GM23338 (cell line): ENCODE data around the gene C6orf15.

Source experiments
- CREB1 ChIP-seq: fragments of 250-450 bp; sonication (Bioruptor Pico); IDR thresholded peaks from 2 replicates; pipeline ENCODE4 v1.5.0; 2020; ENCODE audit warnings: low read depth, mild to moderate bottlenecking, moderate library complexity
- CTCF ChIP-seq, 2 experiments: fragments of 200-600 bp in 1 of 2; sonication (generic) in 1 of 2; conservative IDR thresholded peaks; 2 replicates each; pipeline versions ENCODE4 v1.5.1 to v1.6.1; 2016 to 2017; ENCODE audit warnings: antibody characterized with exemption in 2 of 2, low read depth in 2 of 2, mild to moderate bottlenecking in 2 of 2, moderate library complexity in 1 of 2
- EZH2 ChIP-seq: fragments of 200-600 bp; sonication (generic); IDR thresholded peaks from one replicate; pipeline ENCODE4 v1.8.0; 2017; ENCODE audit warnings: antibody characterized with exemption, mild to moderate bottlenecking, low read depth; ENCODE audit not compliant: unreplicated experiment
- EZH2phosphoT487 ChIP-seq: fragments of 200-600 bp; sonication (generic); IDR thresholded peaks from one replicate; pipeline ENCODE4 v1.8.1; 2018; ENCODE audit warnings: antibody characterized with exemption; ENCODE audit not compliant: unreplicated experiment
- JUNB ChIP-seq: IDR thresholded peaks from one replicate; pipeline ENCODE4 v1.6.1; 2016; ENCODE audit warnings: antibody characterized with exemption; ENCODE audit not compliant: unreplicated experiment
- NANOG ChIP-seq: IDR thresholded peaks from 2 replicates; pipeline ENCODE4 v1.6.1; 2016; ENCODE audit warnings: antibody characterized with exemption, borderline replicate concordance
- POLR2AphosphoS5 ChIP-seq: IDR thresholded peaks from 2 replicates; pipeline ENCODE4 v1.6.1; 2016; ENCODE audit warnings: antibody characterized with exemption, low read depth
- TF ChIP-seq, protein P1 (sequence below): IDR thresholded peaks from one replicate; pipeline ENCODE4 v1.6.1; 2018; ENCODE audit warnings: antibody characterized with exemption; ENCODE audit not compliant: unreplicated experiment
- TF ChIP-seq, protein P2 (sequence below): IDR thresholded peaks from 2 replicates; pipeline ENCODE4 v1.6.1; 2016; ENCODE audit warnings: antibody characterized with exemption

- TF ChIP-seq POLR2AphosphoS5 (no peak), NANOG (no peak), CTCF (conservative IDR thresholded peaks at IDR 0.05; ENCODE audit: low read depth in 2 of 2) (no peak), EZH2 (no peak), EZH2phosphoT487 (no peak), CREB1 (no peak), JUNB (no peak)
- TF ChIP-seq, protein P1, sequence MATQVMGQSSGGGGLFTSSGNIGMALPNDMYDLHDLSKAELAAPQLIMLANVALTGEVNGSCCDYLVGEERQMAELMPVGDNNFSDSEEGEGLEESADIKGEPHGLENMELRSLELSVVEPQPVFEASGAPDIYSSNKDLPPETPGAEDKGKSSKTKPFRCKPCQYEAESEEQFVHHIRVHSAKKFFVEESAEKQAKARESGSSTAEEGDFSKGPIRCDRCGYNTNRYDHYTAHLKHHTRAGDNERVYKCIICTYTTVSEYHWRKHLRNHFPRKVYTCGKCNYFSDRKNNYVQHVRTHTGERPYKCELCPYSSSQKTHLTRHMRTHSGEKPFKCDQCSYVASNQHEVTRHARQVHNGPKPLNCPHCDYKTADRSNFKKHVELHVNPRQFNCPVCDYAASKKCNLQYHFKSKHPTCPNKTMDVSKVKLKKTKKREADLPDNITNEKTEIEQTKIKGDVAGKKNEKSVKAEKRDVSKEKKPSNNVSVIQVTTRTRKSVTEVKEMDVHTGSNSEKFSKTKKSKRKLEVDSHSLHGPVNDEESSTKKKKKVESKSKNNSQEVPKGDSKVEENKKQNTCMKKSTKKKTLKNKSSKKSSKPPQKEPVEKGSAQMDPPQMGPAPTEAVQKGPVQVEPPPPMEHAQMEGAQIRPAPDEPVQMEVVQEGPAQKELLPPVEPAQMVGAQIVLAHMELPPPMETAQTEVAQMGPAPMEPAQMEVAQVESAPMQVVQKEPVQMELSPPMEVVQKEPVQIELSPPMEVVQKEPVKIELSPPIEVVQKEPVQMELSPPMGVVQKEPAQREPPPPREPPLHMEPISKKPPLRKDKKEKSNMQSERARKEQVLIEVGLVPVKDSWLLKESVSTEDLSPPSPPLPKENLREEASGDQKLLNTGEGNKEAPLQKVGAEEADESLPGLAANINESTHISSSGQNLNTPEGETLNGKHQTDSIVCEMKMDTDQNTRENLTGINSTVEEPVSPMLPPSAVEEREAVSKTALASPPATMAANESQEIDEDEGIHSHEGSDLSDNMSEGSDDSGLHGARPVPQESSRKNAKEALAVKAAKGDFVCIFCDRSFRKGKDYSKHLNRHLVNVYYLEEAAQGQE: no peak
- TF ChIP-seq, protein P2, sequence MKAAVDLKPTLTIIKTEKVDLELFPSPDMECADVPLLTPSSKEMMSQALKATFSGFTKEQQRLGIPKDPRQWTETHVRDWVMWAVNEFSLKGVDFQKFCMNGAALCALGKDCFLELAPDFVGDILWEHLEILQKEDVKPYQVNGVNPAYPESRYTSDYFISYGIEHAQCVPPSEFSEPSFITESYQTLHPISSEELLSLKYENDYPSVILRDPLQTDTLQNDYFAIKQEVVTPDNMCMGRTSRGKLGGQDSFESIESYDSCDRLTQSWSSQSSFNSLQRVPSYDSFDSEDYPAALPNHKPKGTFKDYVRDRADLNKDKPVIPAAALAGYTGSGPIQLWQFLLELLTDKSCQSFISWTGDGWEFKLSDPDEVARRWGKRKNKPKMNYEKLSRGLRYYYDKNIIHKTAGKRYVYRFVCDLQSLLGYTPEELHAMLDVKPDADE: no peak
These were observed 33.0 kb upstream of the C6orf15 start for GRCh38 chr6:31145386-31145785.
